ENCODE results near the gene CTNNBIP1.

CTNNBIP1 gene

GRCh38 chr1:9863371-9863770 lies 46.7 kb downstream of the CTNNBIP1 start:
- H3K4me3 ChIP-seq (ENCODE audit: low read length): no peak overlapping the region

DNA sequence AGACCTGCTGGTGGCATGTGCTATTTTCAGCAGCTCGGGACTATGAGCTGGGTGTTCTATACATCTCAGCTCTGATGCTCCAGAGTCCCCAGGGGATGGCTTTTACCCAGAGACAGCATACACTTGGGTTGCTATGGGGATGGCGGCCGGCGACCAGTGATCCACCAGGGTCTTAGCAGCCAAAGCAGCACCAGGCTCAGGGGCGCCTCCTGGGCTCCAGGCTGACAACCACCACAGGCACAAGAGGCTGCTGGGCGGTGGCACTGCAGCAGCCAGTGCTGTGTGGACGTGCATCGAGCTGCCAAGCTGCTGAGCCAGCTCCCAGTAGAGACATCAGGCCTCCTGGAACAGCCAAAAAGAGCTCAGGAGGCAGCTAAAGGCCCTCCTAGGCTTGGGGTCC lies 48.7 kb downstream of the CTNNBIP1 start:
- no peak overlapping the region for H3K4me3 ChIP-seq (ENCODE audit: low read length)
- DNase-seq (ENCODE audit: low read depth, low spot score): no peak

More at GRCh38 chr1:9863371-9863770, 46.7 kb downstream of the CTNNBIP1 start:
- DNase-seq (ENCODE audit: low read depth, low spot score): no peak

- no peak overlapping the region for H3K4me3 ChIP-seq (ENCODE audit: low read length)
- no peak for DNase-seq (ENCODE audit: low read depth, low spot score)
These were observed 49.2 kb downstream of the CTNNBIP1 start for GRCh38 chr1:9860887-9861286.

- no peak for DNase-seq (ENCODE audit: low read depth, low spot score)
- no peak overlapping the region for H3K4me3 ChIP-seq (ENCODE audit: low read length)
These were observed 50.6 kb downstream of the CTNNBIP1 start for GRCh38 chr1:9859281-9860014.

DNA sequence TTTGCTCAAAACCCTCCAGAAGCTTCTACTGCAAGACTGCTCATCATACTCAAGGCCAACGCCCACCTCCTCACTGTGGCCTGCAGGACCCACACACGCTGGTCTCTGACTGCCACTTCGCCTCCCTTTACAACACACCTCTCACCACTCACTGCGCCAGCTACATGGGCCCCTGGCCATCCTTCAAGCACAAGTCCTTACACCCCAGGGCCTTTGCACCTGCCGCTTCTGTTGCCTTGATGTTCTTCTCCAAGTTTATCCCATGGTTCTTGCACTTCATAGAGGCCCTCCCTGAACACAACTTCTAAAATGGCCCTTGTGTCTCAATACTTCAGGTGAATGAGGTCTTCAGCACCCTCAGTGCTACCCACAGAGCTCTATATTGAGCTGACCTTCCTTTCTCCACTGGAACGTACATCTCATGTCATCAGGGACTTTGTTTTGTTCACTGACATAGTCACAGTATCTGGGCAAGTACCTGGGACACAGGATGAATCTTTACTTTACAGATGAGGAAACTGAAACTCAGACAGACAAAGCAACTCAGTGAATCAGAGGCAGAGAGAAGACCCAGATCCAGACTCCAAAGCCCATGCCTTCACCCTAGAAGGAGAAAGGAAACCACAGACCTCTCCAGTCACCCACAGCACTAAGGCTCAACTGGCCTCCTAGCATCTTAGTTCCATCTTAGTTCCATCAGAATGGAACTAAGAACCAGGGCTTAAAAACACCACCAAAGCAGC lies 51.6 kb downstream of the CTNNBIP1 start:
- no peak for DNase-seq (ENCODE audit: low read depth, low spot score)
- H3K4me3 ChIP-seq (ENCODE audit: low read length): no peak overlapping the region

DNA sequence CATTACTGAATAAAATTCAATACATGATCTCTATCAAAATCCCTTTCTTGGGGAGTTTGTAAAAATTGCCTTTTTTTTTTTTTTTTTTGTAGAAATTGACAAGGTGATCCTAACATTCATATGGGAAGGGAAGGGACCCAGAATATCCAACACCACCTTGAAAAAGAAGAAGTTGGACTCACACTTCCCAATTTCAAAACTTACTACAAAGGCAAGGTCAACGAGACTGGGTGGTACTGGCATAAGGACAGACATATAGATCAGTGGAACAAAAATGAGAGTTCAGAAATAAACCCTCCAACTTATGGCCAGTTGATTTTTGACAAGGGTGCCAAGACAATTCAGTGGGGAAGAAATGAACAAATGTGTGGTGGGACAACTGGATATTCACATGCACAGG lies 54.9 kb downstream of the CTNNBIP1 start:
- no peak overlapping the region for H3K4me3 ChIP-seq (ENCODE audit: low read length)
- DNase-seq (ENCODE audit: low read depth, low spot score): no peak

DNA sequence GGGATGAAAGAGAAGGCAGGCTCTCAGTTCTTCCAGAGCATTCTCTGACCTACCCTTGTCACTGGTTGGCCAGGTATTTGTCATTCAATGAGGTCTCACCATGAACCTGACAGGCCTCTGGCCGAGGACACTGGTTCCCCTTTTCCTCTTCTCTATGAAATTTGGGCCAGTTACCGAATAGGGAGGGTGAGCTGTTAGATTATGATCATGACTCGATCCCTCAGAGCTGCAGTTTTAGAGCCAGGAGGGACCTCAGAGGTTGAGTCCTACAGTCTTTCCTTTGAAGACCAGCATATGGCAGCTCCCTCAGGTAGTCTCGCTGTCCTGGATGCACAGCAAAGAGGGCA lies 56.8 kb downstream of the CTNNBIP1 start:
- no peak for DNase-seq (ENCODE audit: low read depth, low spot score)
- H3K4me3 ChIP-seq (ENCODE audit: low read length): no peak overlapping the region

- DNase-seq (ENCODE audit: low read depth, low spot score): no peak
These were observed 57.4 kb downstream of the CTNNBIP1 start for GRCh38 chr1:9852410-9853248.

GRCh38 chr1:9852004-9852403 lies 58.1 kb downstream of the CTNNBIP1 start:
- DNase-seq (ENCODE audit: low read depth, low spot score): no peak
- no peak overlapping the region for H3K4me3 ChIP-seq (ENCODE audit: low read length)

More at GRCh38 chr1:9852410-9853248, 57.4 kb downstream of the CTNNBIP1 start:
- no peak overlapping the region for H3K4me3 ChIP-seq (ENCODE audit: low read length)

DNA sequence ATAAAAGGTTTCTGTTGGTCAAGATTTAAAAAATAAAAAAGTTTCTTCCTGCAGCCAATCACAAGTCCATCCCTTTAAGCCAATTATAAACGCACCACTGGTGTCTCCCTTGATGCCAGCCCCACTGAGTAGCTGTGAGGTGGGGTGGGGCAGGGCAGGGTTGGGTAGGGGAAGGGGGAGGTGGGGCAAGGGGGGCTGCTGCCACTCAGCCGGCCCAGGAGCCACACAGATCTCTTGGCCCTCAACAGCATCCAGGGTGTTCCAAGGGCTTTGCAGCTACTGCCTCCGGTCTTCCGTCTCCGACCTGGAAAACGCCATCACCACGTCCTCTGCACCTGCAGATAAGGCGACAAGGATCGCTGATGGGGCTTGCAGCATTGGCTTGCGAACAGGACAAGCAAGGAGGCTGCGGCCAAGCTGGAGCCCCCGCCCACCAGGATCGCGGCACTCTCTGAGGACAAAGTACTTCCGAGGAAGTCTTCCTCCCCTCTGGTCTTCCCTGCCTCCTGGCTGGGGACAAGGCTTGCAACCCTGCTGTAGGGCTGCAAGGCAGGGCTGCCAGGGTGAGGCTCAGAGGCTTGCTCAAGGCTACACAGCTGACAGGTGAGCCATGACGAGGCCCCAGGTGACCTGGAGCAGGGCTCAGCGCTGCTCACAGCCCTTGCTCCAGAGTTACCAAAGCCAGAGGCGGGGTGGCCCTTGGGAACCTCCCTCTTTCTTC lies 59.5 kb downstream of the CTNNBIP1 start:
- DNase-seq (ENCODE audit: low read depth, low spot score): no peak
- no peak overlapping the region for H3K4me3 ChIP-seq (ENCODE audit: low read length)

DNA sequence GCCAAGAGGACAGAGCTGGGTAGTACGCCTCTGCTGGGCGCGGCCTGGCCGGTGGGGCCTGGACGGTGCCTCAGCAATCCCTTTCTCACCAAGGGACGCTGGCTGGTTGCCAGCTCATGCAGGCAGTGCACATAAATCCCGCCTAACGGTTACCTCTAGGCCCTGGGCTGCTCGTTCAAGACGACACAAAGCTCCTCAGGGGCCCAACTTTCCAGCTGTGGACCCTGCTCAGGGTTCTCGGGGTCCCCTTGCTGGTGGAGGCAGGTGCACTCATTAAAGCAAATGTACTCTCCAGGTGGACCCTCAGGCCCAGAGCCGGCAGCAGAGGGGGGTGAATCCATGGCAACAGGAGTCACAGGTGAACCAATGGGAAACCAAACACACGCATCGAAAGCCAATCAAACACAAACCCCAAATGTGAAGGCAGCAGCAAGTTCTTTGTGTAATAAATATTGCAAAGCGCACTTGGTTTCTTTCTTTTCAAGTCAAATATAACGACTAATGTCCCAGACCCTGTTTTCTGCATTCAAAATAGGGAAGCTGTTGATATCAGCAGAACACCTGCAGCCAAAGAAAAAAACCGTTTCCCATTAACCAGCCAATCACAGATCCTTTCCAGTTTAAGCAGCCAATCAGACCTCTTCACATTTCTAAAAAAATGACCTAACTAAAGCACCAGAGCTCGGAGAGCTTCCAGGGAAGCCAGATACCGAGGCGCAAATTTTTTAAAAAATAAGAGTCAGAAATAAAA lies 60.2 kb downstream of the CTNNBIP1 start:
- H3K4me3 ChIP-seq (ENCODE audit: low read length): no peak overlapping the region
- DNase-seq (ENCODE audit: low read depth, low spot score): peak; percentile 24

GRCh38 chr1:9848022-9848421 lies 62.0 kb downstream of the CTNNBIP1 start:
- DNase-seq (ENCODE audit: low read depth, low spot score): no peak
- H3K4me3 ChIP-seq (ENCODE audit: low read length): no peak overlapping the region

GRCh38 chr1:9847269-9847668 lies 62.8 kb downstream of the CTNNBIP1 start:
- no peak overlapping the region for H3K4me3 ChIP-seq (ENCODE audit: low read length)
- DNase-seq (ENCODE audit: low read depth, low spot score): no peak

- no peak overlapping the region for H3K4me3 ChIP-seq (ENCODE audit: low read length)
- DNase-seq (ENCODE audit: low read depth, low spot score): no peak
These were observed 63.4 kb downstream of the CTNNBIP1 start for GRCh38 chr1:9846611-9847171.

DNA sequence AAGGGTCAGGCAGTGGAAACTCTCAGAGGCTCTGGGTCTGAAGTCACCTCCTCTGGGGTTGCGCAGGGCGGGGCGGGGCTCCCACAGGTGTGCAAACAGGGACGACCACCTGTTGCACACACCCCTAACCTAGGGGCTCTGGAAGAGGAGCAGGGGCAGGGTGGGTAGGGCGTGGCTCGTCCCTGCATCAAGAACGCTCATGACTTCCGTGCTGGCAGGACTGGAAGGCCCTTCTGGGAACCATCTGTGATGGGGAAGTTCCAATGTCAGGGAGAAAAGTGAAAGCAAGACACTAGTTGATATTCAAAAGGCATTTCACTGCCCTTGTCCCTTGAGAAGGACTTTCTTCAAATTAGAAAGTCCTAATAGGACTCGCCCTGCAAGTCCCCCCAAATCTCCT lies 64.2 kb downstream of the CTNNBIP1 start:
- H3K4me3 ChIP-seq (ENCODE audit: low read length): no peak overlapping the region
- no peak for DNase-seq (ENCODE audit: low read depth, low spot score)

- no peak for DNase-seq (ENCODE audit: low read depth, low spot score)
- H3K4me3 ChIP-seq (ENCODE audit: low read length): no peak overlapping the region
These were observed 65.3 kb downstream of the CTNNBIP1 start for GRCh38 chr1:9844756-9845155.

GRCh38 chr1:9844106-9844505 lies 66.0 kb downstream of the CTNNBIP1 start:
- no peak for DNase-seq (ENCODE audit: low read depth, low spot score)
- H3K4me3 ChIP-seq (ENCODE audit: low read length): no peak overlapping the region

- H3K4me3 ChIP-seq (ENCODE audit: low read length): no peak overlapping the region
- no peak for DNase-seq (ENCODE audit: low read depth, low spot score)
These were observed 66.5 kb downstream of the CTNNBIP1 start for GRCh38 chr1:9843576-9843945.
